Embryonic facial prominence (tissue), 1 donor: ENCODE results near the gene PCLAF.

Experiments used
- DNase-seq: peaks from one replicate; pipeline ENCODE4 v3.0.0-alpha.2; 2016; ENCODE audit errors: extremely low spot score

PCLAF gene

GRCh38 chr15:64324165-64324877 is 56.9 kb downstream of the PCLAF start:
- DNase-seq: no peak

DNA sequence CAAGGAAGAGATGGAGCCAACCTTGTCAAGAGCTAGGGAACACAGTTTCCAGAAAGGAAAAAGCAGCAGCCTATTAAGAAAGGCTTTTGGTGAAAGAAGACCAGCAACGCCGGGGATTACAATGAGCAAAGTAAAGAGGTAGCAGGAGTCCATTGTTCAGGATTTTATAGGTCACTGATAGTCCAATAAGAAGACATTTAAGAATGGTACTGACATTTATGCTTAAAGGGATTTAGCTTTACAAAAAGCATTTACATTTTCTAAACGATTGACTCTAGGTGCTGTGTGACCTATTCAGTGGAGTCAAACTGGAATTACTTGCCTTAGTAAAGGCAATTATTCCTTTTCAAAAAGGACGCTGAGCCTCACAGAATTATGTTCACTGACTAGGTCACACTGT is 66.0 kb downstream of the PCLAF start:
- DNase-seq: no peak

- peak; percentile 7 for DNase-seq
These were observed 66.8 kb downstream of the PCLAF start for GRCh38 chr15:64314456-64314855.
